MM.1S (cell line): ENCODE results near the gene MARS2.
A peak's percentile ranks its signal among the peaks of the same experiment; 100 is the strongest.

ENCODE experiments used
- DNase-seq: peaks from one replicate; pipeline ENCODE4 v3.0.0-alpha.2; 2015
- H2AFZ ChIP-seq: fragments of 300-600 bp; sonication (generic); 2 replicates; pipeline ENCODE4 v1.6.0; 2016; ENCODE audit warnings: antibody characterized with exemption, low read length
- H3F3A ChIP-seq: fragments of 300-600 bp; sonication (generic); 2 replicates; pipeline ENCODE4 v1.6.1; 2016; ENCODE audit warnings: mild to moderate bottlenecking, antibody characterized with exemption, low read length, moderate library complexity, mixed read lengths; ENCODE audit not compliant: insufficient read depth
- H3K27ac ChIP-seq: fragments of 300-600 bp; sonication (generic); 2 replicates; pipeline ENCODE4 v1.5.1; 2016; ENCODE audit warnings: mild to moderate bottlenecking, low read length
- H3K27me3 ChIP-seq: fragments of 300-600 bp; sonication (generic); replicated peaks from 2 replicates; pipeline ENCODE4 v1.6.0; 2016; ENCODE audit warnings: low read length; ENCODE audit not compliant: insufficient read depth
- H3K36me3 ChIP-seq: fragments of 300-600 bp; sonication (generic); replicated peaks from 2 replicates; pipeline ENCODE4 v1.6.1; 2016; ENCODE audit warnings: mild to moderate bottlenecking, low read length, mixed read lengths; ENCODE audit not compliant: insufficient read depth
- H3K4me1 ChIP-seq: fragments of 300-600 bp; sonication (generic); 2 replicates; pipeline ENCODE4 v1.6.1; 2016; ENCODE audit warnings: low read length, mixed read lengths
- H3K4me2 ChIP-seq: fragments of 300-600 bp; sonication (generic); 2 replicates; pipeline ENCODE4 v1.6.0; 2016; ENCODE audit warnings: low read depth, low read length
- H3K4me3 ChIP-seq: fragments of 300-600 bp; sonication (generic); 2 replicates; pipeline ENCODE4 v1.5.1; 2016; ENCODE audit warnings: low read length, mixed read lengths
- H3K79me2 ChIP-seq: fragments of 300-600 bp; sonication (generic); 2 replicates; pipeline ENCODE4 v1.6.1; 2016; ENCODE audit warnings: mixed run types, low read length, mixed read lengths
- H3K9ac ChIP-seq: fragments of 300-600 bp; sonication (generic); 2 replicates; pipeline ENCODE4 v1.6.1; 2016; ENCODE audit warnings: low read length, mixed read lengths
- H3K9me2 ChIP-seq: fragments of 300-600 bp; sonication (generic); replicated peaks from 2 replicates; pipeline ENCODE4 v1.6.1; 2016; ENCODE audit warnings: mild to moderate bottlenecking, low read length, mixed read lengths; ENCODE audit not compliant: insufficient read depth
- H3K9me3 ChIP-seq: fragments of 300-600 bp; sonication (generic); replicated peaks from 2 replicates; pipeline ENCODE4 v1.6.1; 2016; ENCODE audit warnings: mild to moderate bottlenecking, low read length, mixed read lengths; ENCODE audit not compliant: insufficient read depth
- H4K20me1 ChIP-seq: fragments of 300-600 bp; sonication (generic); 2 replicates; pipeline ENCODE4 v1.6.1; 2016; ENCODE audit warnings: mild to moderate bottlenecking, low read length, moderate library complexity, mixed read lengths; ENCODE audit not compliant: insufficient read depth
- CTCF ChIP-seq: fragments of 300-600 bp; sonication (generic); IDR thresholded peaks from 2 replicates; pipeline ENCODE4 v1.5.1; 2016; ENCODE audit warnings: antibody characterized with exemption, low read length, mixed read lengths
- EZH2 ChIP-seq: fragments of 300-600 bp; sonication (generic); optimal IDR thresholded peaks from 2 replicates; pipeline ENCODE3; 2017; ENCODE audit warnings: low read depth, mild to moderate bottlenecking, antibody characterized with exemption, low read length, mixed read lengths
- EZH2phosphoT487 ChIP-seq: fragments of 300-600 bp; sonication (generic); IDR thresholded peaks from 2 replicates; pipeline ENCODE4 v1.6.1; 2018; ENCODE audit warnings: antibody characterized with exemption, low read length

The MARS2 gene

GRCh38 chr2:197705121-197705911 lies at the start of gene MARS2:
TSS of gene MARS2 (plus strand) at chr2:197705369. CDS start at chr2:197705406, 37 bp downstream.
- peak; percentile 95 for DNase-seq
- peak within 1 kb of the TSS; percentile 60; the same call in 1 of the 2 replicates for H3K27ac ChIP-seq
- H3K9ac ChIP-seq = peak within 1 kb of the TSS; percentile 80
- H3K9me3 ChIP-seq = no peaks in the 10 kb centered on the region
- H2AFZ ChIP-seq = peak within 1 kb of the TSS; percentile 87
- H3K4me2 ChIP-seq = peak within 1 kb of the TSS; percentile 87
- H3K4me1 ChIP-seq = peaks cover 27% of the 10 kb centered on the region
- H3K36me3 ChIP-seq = peaks cover 3% of the 10 kb centered on the region; the same call in 1 of the 2 replicates
- H3K4me3 ChIP-seq = peak within 1 kb of the TSS; percentile 94
- no peaks in the 10 kb centered on the region for H3K9me2 ChIP-seq
- peaks cover 13% of the 10 kb centered on the region for H3F3A ChIP-seq
- H3K27me3 ChIP-seq = no peaks in the 10 kb centered on the region
- H4K20me1 ChIP-seq = peaks cover 25% of the 10 kb centered on the region
- peaks cover 48% of the 10 kb centered on the region for H3K79me2 ChIP-seq
- no peak for TF ChIP-seq EZH2phosphoT487
- no peak for TF ChIP-seq EZH2
- no peak for TF ChIP-seq CTCF

GRCh38 chr2:197657562-197657961 lies 47.6 kb upstream of the MARS2 start:
- H2AFZ ChIP-seq = no peak overlapping the region
- no peaks in the 10 kb centered on the region for H3K79me2 ChIP-seq
- H3K27ac ChIP-seq = no peak overlapping the region
- H3K9me2 ChIP-seq = no peaks in the 10 kb centered on the region
- no peaks in the 10 kb centered on the region for H3K4me1 ChIP-seq
- TF ChIP-seq CTCF (no peak), EZH2 (no peak), EZH2phosphoT487 (no peak)
- H3F3A ChIP-seq = no peaks in the 10 kb centered on the region
- H3K4me3 ChIP-seq = no peak overlapping the region
- no peaks in the 10 kb centered on the region for H3K27me3 ChIP-seq
- no peaks in the 10 kb centered on the region for H3K36me3 ChIP-seq
- no peaks in the 10 kb centered on the region for H4K20me1 ChIP-seq
- DNase-seq = no peak
- H3K9ac ChIP-seq = no peak overlapping the region
- no peaks in the 10 kb centered on the region for H3K9me3 ChIP-seq
- no peak overlapping the region for H3K4me2 ChIP-seq

- no peaks in the 10 kb centered on the region for H3K4me1 ChIP-seq
- no peak for TF ChIP-seq EZH2phosphoT487
- TF ChIP-seq CTCF = no peak
- TF ChIP-seq EZH2 = no peak
- no peaks in the 10 kb centered on the region for H4K20me1 ChIP-seq
- no peak overlapping the region for H3K9ac ChIP-seq
- H3K27ac ChIP-seq = no peak overlapping the region
- DNase-seq = no peak
- H3K36me3 ChIP-seq = no peaks in the 10 kb centered on the region
- no peak overlapping the region for H3K4me2 ChIP-seq
- H3K4me3 ChIP-seq = no peak overlapping the region
- H3K79me2 ChIP-seq = no peaks in the 10 kb centered on the region
- H3K9me2 ChIP-seq = no peaks in the 10 kb centered on the region
- H3K27me3 ChIP-seq = no peaks in the 10 kb centered on the region
- H3K9me3 ChIP-seq = no peaks in the 10 kb centered on the region
- H3F3A ChIP-seq = no peaks in the 10 kb centered on the region
- no peak overlapping the region for H2AFZ ChIP-seq
These were observed 43.5 kb upstream of the MARS2 start for GRCh38 chr2:197661626-197662025.
